GM13976 (cell line): ENCODE results near the gene SURF1.

ENCODE experiments used
- DNase-seq: peaks from one replicate; pipeline ENCODE4 v3.0.0; 2012; ENCODE audit warnings: low spot score
- CTCF ChIP-seq: IDR thresholded peaks from 2 replicates; pipeline ENCODE4 v1.5.1; 2012; ENCODE audit warnings: borderline replicate concordance, mild to moderate bottlenecking; ENCODE audit not compliant: insufficient read depth; ENCODE audit errors: extremely low read depth, missing control alignments, control extremely low read depth
- in situ Hi-C: fragments of 300-500 bp; cut with MboI; formaldehyde crosslinking; loops from one replicate; pipeline ENCODE4 v1.12.0; 2022; ENCODE audit warnings: low sequenced_read_pairs, mixed read lengths, inconsistent platforms; ENCODE audit not compliant: unreplicated experiment

The SURF1 gene

DNA sequence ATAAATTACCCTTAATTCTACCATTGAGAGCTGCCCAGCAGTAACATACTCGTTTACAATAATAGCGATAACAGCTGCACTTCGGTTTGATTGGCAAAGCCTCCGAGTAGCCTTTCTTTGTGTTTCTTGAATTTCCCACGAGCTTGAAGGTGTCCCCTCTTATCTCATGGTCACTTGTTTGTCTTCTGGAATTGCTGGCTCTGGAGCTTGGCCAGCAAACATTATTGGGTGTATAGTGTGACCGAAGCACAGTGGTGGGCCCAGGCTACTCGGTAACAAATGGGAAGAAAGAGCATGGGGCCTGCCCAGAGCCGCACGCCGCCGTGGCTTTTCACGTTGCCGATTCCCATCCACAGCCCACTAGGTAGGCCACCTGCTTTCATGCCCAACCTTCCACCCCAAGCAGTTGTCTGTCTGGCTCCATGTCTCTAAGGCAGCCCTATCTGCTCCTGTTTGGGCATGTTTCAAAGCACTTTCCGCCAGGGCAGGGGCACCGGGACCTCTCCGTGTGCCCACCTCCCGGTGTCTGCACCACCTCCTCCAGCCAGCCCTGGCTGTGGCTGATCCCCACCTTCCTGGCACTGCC is 28.5 kb upstream of the SURF1 start:
- no peak for TF ChIP-seq CTCF
- no peak for DNase-seq
- in situ Hi-C loops = no loop called here

- no peak for DNase-seq
- in situ Hi-C loops = no loop called here
- TF ChIP-seq CTCF = no peak
These were observed 27.2 kb upstream of the SURF1 start for GRCh38 chr9:133383438-133383837.

- TF ChIP-seq CTCF = no peak
- no peak for DNase-seq
- in situ Hi-C loops = no loop called here
These were observed 26.3 kb upstream of the SURF1 start for GRCh38 chr9:133382507-133383141.

GRCh38 chr9:133380734-133381133 is 24.4 kb upstream of the SURF1 start:
- no peak for DNase-seq
- TF ChIP-seq CTCF = no peak
- in situ Hi-C loops = no loop called here

- in situ Hi-C loops = no loop called here
- TF ChIP-seq CTCF = no peak
- DNase-seq = no peak
These were observed 23.1 kb upstream of the SURF1 start for GRCh38 chr9:133379153-133380086.

DNA sequence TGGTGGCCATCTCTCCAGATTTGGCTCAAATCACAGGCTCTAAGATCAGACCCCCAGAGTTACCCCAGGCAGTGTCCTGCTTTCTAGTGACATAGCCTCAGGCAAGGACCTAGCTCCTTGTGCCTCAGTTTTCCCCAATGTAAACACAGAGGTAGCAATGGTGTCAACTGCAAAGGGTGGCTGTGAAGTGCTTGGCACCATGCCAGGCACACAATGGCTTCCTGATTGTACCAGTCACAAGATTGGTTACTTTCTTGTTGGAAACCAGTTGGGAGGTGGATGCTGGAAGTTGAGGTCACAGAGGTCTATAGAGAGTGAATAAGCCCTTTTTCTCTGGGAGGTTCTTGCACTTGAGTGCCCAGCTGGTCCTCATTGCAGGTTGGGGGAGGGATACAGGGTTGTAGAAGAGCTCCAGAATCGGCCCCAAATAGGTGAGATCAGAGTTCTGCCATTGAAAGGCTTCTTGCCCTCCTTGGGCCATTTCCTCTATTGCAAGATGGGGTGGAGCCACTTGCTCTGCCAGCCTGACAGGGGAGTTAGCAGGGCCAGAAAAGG is 22.2 kb upstream of the SURF1 start:
- in situ Hi-C loops = no loop called here
- DNase-seq = no peak
- TF ChIP-seq CTCF = no peak
